ENCODE results near the gene ALCAM. TPM values are rescaled to one million over a fixed set of nuclear protein-coding genes. Genes with fewer than 3 reads are reported as not detected.

ALCAM gene
- total and polyA plus RNA-seq, 2 donors (not counting 3 experiments of a cell fraction or from before 2014, with no cell fraction given): 46.3 to 118 TPM

DNA sequence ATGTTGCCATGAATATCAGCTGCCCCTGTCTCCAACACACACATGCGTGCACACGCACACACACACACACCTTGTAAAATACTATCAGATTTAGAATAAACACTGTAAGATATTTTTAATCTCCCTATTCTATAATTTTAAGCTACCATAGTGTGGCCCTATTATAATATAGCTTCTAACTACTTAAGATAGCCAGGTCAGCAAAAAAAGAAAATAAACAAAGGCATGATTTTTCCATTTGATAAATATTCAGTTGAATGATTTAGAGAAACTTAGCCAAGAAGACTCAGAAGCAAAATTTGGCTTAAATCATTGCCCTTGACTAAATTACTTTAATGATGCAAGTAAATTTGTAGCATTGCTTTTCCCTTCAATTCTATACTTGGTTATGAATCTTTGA is 162.2 kb downstream of the ALCAM start:
- Histone ChIP-seq H3K36me3 (ENCODE audit: control insufficient read depth in 2 of 2, extremely low read depth in 1 of 2, insufficient read depth in 2 of 2, low read length in 2 of 2) (no peaks in the 10 kb centered on the region), H3K9me1 (replicated peaks; ENCODE audit: control insufficient read depth, extremely low read depth, insufficient read depth, low read length) (no peaks in the 10 kb centered on the region), H3K27ac (ENCODE audit: insufficient read depth, low read depth, low read length) (no peak overlapping the region), H3K4me2 (ENCODE audit: insufficient read depth, low read length) (no peak overlapping the region), H4K20me1 (replicated peaks; ENCODE audit: control insufficient read depth, extremely low read depth, insufficient read depth, low read length) (no peaks in the 10 kb centered on the region), H3K9ac (replicated peaks; ENCODE audit: extremely low read depth, insufficient read depth, low read length) (no peak overlapping the region), H3K9me3 (replicated peaks; ENCODE audit: control insufficient read depth, insufficient read depth, low read length) (no peaks in the 10 kb centered on the region), H3K27me3 (ENCODE audit: control insufficient read depth in 2 of 2, insufficient read depth in 2 of 2, low read length in 2 of 2) (no peaks in the 10 kb centered on the region), H3K4me3 (replicated peaks in 1 of 3; ENCODE audit: insufficient read depth in 1 of 3, low read depth in 1 of 3, low read length in 3 of 3) (no peak overlapping the region), H3K4me1 (ENCODE audit: control insufficient read depth, extremely low read depth, insufficient read depth, low read length) (peaks cover 3% of the 10 kb centered on the region), H3K79me2 (ENCODE audit: control insufficient read depth, insufficient read depth, low read length) (no peaks in the 10 kb centered on the region), H2AFZ (ENCODE audit: low read depth, low read length) (no peak overlapping the region)
- FAIRE-seq (no peak), DNase-seq (ENCODE audit: low read depth, low spot score) (no peak)
- ChIA-PET CTCF (interaction anchor here (1.1 to 3.4 kb wide), 3 partner anchors 11 to 1081 kb away, joined by 3 to 17 read pairs (median 7); partner anchors contain the start of gene ALCAM), POLR2A (no interaction called here)
- no TSS peak for BruUV-seq (replicated peaks)
- no peak for TF ChIP-seq MYC (IDR thresholded peaks at IDR 0.05; ENCODE audit: low read depth, low read length)
- TF ChIP-seq JUN (IDR thresholded peaks at IDR 0.05; ENCODE audit: borderline replicate concordance, insufficient read depth, insufficient read length, low read depth): no peak
- TF ChIP-seq EZH2 (IDR thresholded peaks at IDR 0.05; ENCODE audit: borderline replicate concordance, low read depth, low read length, severe bottlenecking): no peak
- intact Hi-C loops (cut with micrococcal nuclease) (no loop called here), dilution Hi-C loops (cut with MboI; ENCODE audit: extremely low pct_ligation_motif_present, low sequenced_read_pairs) (no loop called here)

DNA sequence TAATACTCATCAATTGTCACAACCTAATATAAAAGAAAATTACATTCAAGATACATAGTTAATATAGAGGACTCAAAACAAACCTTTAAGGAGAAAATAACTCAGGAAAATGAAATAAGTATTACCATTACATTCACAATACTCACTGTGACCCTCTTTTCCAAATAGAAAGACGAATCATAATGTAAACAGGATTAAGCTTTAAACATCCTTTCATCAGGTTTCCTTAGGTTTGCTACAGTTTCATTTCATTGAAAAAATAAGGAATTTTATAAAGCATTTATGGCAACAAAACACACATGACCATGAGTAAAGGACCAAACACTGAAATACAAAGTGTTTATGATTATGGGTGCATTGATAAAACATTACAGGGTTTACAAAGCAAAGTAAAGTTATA is 162.7 kb downstream of the ALCAM start:
- CTCF ChIA-PET: interaction anchor here (1.8 to 3.4 kb wide), 2 partner anchors 12 to 1080 kb away, joined by 7 to 17 read pairs; no protein-coding TSS in a partner anchor
- intact Hi-C loops (cut with micrococcal nuclease): no loop called here
- no peak for FAIRE-seq

More for the DNA sequence above, 162.7 kb downstream of the ALCAM start:
- no peaks in the 10 kb centered on the region for H3K79me2 ChIP-seq (ENCODE audit: control insufficient read depth, insufficient read depth, low read length)
- H3K27ac ChIP-seq (ENCODE audit: insufficient read depth, low read depth, low read length): no peak overlapping the region
- POLR2A ChIA-PET: no interaction called here
- dilution Hi-C loops (cut with MboI; ENCODE audit: extremely low pct_ligation_motif_present, low sequenced_read_pairs): no loop called here
- TF ChIP-seq FOS (IDR thresholded peaks at IDR 0.05; ENCODE audit: borderline replicate concordance, insufficient read depth, low read length) (peak; percentile 44), MYC (IDR thresholded peaks at IDR 0.05; ENCODE audit: low read depth, low read length) (no peak)
- no peak overlapping the region for H3K4me2 ChIP-seq (ENCODE audit: insufficient read depth, low read length)
- no peaks in the 10 kb centered on the region for H4K20me1 ChIP-seq (replicated peaks; ENCODE audit: control insufficient read depth, extremely low read depth, insufficient read depth, low read length)
- BruUV-seq (replicated peaks): no TSS peak
- H3K9ac ChIP-seq (replicated peaks; ENCODE audit: extremely low read depth, insufficient read depth, low read length): no peak overlapping the region
- peaks cover 0 to 3% of the 10 kb centered on the region in 2 experiments for H3K36me3 ChIP-seq (ENCODE audit: control insufficient read depth in 2 of 2, extremely low read depth in 1 of 2, insufficient read depth in 2 of 2, low read length in 2 of 2)
- H3K9me3 ChIP-seq (replicated peaks; ENCODE audit: control insufficient read depth, insufficient read depth, low read length): no peaks in the 10 kb centered on the region
- H3K4me3 ChIP-seq (replicated peaks in 1 of 3; ENCODE audit: insufficient read depth in 1 of 3, low read depth in 1 of 3, low read length in 3 of 3): no peak overlapping the region
- H3K4me1 ChIP-seq (ENCODE audit: control insufficient read depth, extremely low read depth, insufficient read depth, low read length): peaks cover 3% of the 10 kb centered on the region
- H3K9me1 ChIP-seq (replicated peaks; ENCODE audit: control insufficient read depth, extremely low read depth, insufficient read depth, low read length): no peaks in the 10 kb centered on the region
- H3K27me3 ChIP-seq (ENCODE audit: control insufficient read depth in 2 of 2, insufficient read depth in 2 of 2, low read length in 2 of 2): no peaks in the 10 kb centered on the region
- DNase-seq (ENCODE audit: low read depth, low spot score): no peak
- no peak overlapping the region for H2AFZ ChIP-seq (ENCODE audit: low read depth, low read length)
